ENCODE results near the gene CRAMP1. TPM values are rescaled to one million over a fixed set of nuclear protein-coding genes. Genes with fewer than 3 reads are reported as not detected.

The CRAMP1 gene
- total RNA-seq, 1 donor from 2014 or later, result 24.1 TPM

DNA sequence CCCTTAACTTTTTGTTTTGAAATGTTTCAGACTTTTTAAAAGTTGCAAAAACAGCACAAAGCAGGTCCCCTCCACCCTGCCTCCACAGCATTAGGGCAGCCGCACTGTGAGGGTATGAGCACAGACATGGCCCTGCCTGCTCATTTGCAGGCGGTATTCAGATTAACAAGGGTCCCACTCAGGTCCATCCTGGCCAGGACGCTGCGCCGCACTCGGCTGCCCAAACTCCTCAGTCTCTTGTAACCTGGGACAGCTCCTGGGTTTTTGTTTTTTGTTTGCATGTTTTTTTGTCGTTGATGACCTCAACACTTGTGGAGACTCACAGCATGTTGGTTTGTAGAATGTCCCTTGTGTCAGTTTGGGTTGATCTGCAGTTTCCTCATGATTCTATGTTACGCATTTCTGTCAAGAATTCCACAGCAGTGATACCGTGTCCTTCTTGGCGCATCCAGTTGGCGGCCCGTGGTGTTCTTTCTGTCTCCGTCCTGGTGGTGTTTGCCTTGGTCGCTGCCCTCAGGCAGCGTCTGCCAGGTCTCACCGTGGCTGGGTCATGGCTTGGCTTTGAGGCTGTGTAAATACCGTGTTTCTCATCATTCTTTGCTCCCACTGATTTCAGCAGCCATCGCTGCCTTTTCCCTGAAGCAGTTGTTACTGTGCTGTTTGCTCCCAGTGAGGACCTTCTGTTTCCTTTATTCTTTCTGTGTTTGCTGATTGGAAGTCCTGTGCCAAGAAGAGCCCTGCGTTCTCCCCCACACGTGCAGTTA, 18.5 kb downstream of the CRAMP1 start:
- Histone ChIP-seq H3K27ac (no peak overlapping the region), H3K4me1 (no peaks in the 10 kb centered on the region), H3K27me3 (ENCODE audit: low read depth) (no peaks in the 10 kb centered on the region), H3K9me3 (no peaks in the 10 kb centered on the region), H3K4me3 (no peak overlapping the region), H3K36me3 (peaks cover 97% of the 10 kb centered on the region)
- intact Hi-C loops (cut with DNase I), result no loop called here
- TF ChIP-seq, protein P1, sequence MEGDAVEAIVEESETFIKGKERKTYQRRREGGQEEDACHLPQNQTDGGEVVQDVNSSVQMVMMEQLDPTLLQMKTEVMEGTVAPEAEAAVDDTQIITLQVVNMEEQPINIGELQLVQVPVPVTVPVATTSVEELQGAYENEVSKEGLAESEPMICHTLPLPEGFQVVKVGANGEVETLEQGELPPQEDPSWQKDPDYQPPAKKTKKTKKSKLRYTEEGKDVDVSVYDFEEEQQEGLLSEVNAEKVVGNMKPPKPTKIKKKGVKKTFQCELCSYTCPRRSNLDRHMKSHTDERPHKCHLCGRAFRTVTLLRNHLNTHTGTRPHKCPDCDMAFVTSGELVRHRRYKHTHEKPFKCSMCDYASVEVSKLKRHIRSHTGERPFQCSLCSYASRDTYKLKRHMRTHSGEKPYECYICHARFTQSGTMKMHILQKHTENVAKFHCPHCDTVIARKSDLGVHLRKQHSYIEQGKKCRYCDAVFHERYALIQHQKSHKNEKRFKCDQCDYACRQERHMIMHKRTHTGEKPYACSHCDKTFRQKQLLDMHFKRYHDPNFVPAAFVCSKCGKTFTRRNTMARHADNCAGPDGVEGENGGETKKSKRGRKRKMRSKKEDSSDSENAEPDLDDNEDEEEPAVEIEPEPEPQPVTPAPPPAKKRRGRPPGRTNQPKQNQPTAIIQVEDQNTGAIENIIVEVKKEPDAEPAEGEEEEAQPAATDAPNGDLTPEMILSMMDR (IDR thresholded peaks at IDR 0.05), result no peak
- no peak for ATAC-seq
- no peak for DNase-seq

DNA sequence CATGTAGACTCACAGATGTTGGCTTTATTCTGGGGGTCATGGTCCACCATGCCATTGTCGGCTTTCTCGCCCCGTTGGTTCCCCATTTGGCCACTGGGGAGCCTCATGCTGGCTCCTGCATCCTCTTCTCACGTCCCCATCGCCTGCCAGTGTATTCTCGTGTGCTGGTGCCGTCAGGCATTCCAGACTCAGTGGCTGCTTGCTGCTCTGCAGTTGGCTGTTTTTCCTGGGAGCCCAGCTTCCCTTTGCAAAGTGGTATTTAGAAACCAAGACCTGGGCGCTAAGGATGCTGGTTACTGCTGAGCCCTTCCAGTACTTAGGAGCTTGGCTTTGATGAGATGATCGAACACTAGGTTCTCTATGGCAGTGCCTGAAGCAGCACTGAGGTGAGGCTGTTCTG, 19.1 kb downstream of the CRAMP1 start:
- TF ChIP-seq, protein P1 (IDR thresholded peaks at IDR 0.05), result no peak
- no peaks in the 10 kb centered on the region for H3K9me3 ChIP-seq
- H3K27me3 ChIP-seq (ENCODE audit: low read depth), result no peaks in the 10 kb centered on the region
- H3K36me3 ChIP-seq, result peaks cover 95% of the 10 kb centered on the region
- intact Hi-C loops (cut with DNase I), result no loop called here
- DNase-seq, result no peak
- H3K4me3 ChIP-seq, result no peak overlapping the region
- no peaks in the 10 kb centered on the region for H3K4me1 ChIP-seq
- H3K27ac ChIP-seq, result no peak overlapping the region
- ATAC-seq, result no peak

DNA sequence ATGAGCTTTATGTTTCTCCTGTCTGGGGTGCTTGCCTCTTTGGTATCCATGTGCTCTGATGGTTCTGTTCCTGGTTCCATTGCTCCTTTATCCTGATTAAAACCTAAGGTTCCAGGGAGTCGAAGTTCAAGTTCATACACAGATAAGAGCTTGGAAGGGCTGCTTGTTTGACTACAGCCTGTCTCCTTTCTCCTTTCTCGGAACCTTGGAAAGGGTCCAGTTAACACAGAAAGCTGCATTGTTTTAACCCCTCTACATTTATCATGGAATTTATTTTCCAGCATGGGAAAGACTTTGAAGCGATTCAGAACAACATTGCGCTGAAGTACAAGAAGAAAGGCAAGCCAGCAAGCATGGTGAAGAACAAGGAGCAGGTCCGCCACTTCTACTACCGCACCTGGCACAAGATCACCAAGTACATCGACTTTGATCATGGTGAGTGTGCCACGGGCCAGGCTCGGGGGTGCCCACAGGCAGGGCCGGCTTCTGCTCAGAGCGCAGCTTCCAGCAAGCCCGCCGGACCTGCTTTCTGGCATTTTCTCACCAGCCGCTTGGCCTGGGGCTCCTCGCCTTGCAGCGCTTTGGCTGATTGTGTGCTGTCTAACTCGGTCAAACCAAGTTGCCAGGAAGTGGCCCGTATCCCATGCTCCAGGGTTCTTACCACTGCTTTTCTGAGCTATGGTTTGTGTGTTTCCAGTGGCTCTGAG, 19.9 kb downstream of the CRAMP1 start:
- DNase-seq (no peak), ATAC-seq (no peak)
- intact Hi-C loops (cut with DNase I), result no loop called here
- Histone ChIP-seq H3K36me3 (peaks cover 95% of the 10 kb centered on the region), H3K4me1 (no peaks in the 10 kb centered on the region), H3K9me3 (no peaks in the 10 kb centered on the region), H3K27me3 (ENCODE audit: low read depth) (no peaks in the 10 kb centered on the region), H3K27ac (no peak overlapping the region), H3K4me3 (no peak overlapping the region)
- TF ChIP-seq, protein P1 (IDR thresholded peaks at IDR 0.05), result no peak

DNA sequence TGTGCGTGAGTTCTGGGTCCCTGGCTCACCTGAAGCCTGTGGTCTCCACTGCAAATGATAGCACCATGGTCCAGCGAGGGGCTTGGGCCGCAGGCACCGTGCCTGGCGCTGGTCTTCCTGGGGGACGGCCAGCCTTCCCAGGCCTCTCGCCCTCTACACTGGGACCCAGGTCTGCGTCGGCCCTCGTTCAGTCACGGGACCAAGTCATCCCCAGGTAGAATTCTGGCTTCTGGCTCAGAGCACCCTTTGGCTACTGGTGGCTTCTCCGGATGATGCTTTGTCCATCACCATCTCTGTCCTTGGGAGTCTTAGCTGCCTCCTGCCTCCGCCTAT, 20.4 kb downstream of the CRAMP1 start:
- H3K9me3 ChIP-seq, result no peaks in the 10 kb centered on the region
- peaks cover 95% of the 10 kb centered on the region for H3K36me3 ChIP-seq
- DNase-seq, result no peak
- H3K27me3 ChIP-seq (ENCODE audit: low read depth), result no peaks in the 10 kb centered on the region
- H3K4me1 ChIP-seq, result no peaks in the 10 kb centered on the region
- H3K27ac ChIP-seq, result no peak overlapping the region
- no peak for ATAC-seq
- no peak overlapping the region for H3K4me3 ChIP-seq
- intact Hi-C loops (cut with DNase I), result no loop called here
- TF ChIP-seq, protein P1 (IDR thresholded peaks at IDR 0.05), result no peak

DNA sequence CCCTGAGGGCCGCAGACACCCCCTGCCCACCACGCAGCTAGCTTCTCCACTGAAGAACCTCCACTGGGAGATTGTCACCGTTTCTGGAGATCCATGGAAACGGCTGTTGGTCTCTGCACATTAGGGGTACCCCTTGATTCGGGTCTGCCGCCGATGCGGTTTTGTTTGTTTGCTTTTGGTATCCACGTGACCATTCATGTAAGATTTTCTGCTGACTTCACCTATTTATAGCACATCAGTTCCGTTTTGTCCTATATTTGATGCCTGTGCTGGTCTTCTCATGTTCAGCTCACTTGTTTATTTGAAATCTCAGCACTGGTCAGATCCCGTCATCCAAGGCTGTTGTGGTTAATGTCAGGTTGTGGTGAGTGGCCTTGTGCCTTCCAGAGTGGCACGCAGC, 21.1 kb downstream of the CRAMP1 start:
- TF ChIP-seq, protein P1 (IDR thresholded peaks at IDR 0.05), result no peak
- ATAC-seq (no peak), DNase-seq (no peak)
- Histone ChIP-seq H3K9me3 (no peaks in the 10 kb centered on the region), H3K36me3 (peaks cover 96% of the 10 kb centered on the region), H3K4me1 (no peaks in the 10 kb centered on the region), H3K4me3 (no peak overlapping the region), H3K27me3 (ENCODE audit: low read depth) (no peaks in the 10 kb centered on the region), H3K27ac (no peak overlapping the region)
- intact Hi-C loops (cut with DNase I), result no loop called here
